Neural crest cell (in vitro differentiated cells): Measurements from ENCODE around the gene CTIF. TPM values are rescaled to one million over a fixed set of nuclear protein-coding genes. Genes with fewer than 3 reads are reported as not detected.
A peak's percentile ranks its signal among the peaks of the same experiment; 100 is the strongest.

ENCODE experiments used
- DNase-seq: peaks from one replicate; pipeline ENCODE4 v3.0.0; 2021; ENCODE audit warnings: low read depth, mixed read lengths, low spot score
- H3K27ac Mint-ChIP-seq: one replicate; pipeline ENCODE4 v1.8.0; 2021; ENCODE audit warnings: mild to moderate bottlenecking, mixed read lengths; ENCODE audit not compliant: unreplicated experiment
- H3K27me3 Mint-ChIP-seq: 2 replicates; pipeline ENCODE4 v1.8.0; 2021; ENCODE audit warnings: low read depth, mild to moderate bottlenecking, mixed read lengths
- H3K36me3 Mint-ChIP-seq: 2 replicates; pipeline ENCODE4 v1.8.0; 2021; ENCODE audit warnings: low read depth, mild to moderate bottlenecking, mixed read lengths
- H3K4me1 Mint-ChIP-seq: 2 replicates; pipeline ENCODE4 v1.8.0; 2021; ENCODE audit warnings: mixed read lengths
- H3K4me3 Mint-ChIP-seq: one replicate; pipeline ENCODE4 v1.8.0; 2021; ENCODE audit warnings: mild to moderate bottlenecking, mixed read lengths
- H3K9me3 Mint-ChIP-seq: 2 replicates; pipeline ENCODE4 v1.8.0; 2021; ENCODE audit warnings: mixed read lengths
- total RNA-seq: library from RNA; stranded (reverse); gene quantifications from 2 replicates; pipeline ENCODE4 v1.2.1, GENCODE V29; 2021
- TF ChIP-seq, protein P1 (sequence below): fragments of 200-600 bp; sonication (generic); conservative IDR thresholded peaks from 2 replicates; pipeline ENCODE4 v1.5.0; 2021; ENCODE audit warnings: antibody characterized with exemption, mild to moderate bottlenecking

The CTIF gene
- total RNA-seq, 1 donor from 2014 or later: 52.6 TPM

DNA sequence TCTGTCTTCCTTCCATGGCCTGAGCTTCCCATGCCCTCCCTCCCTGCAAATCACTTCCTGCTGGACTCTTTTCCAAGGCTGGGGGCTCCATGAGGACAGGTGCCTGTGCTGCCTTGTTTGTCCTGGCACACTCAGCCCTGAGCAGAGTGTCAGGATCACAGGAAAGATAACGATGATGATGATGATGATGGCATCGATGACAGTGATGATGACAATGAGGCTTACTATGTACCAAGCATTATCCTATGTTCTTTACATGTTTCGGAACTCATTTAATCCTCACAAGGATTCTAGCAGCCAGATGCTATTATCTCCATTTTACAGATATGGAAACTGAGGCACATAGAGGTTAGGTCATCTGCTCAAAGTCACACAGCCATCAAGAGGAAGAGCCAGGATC, 170.0 kb downstream of the CTIF start:
- no peaks in the 10 kb centered on the region for H3K27me3 Mint-ChIP-seq
- peaks cover 3% of the 10 kb centered on the region for H3K9me3 Mint-ChIP-seq
- no peak for DNase-seq
- H3K4me1 Mint-ChIP-seq: peaks cover 18% of the 10 kb centered on the region
- no peak overlapping the region for H3K4me3 Mint-ChIP-seq
- no peak overlapping the region for H3K27ac Mint-ChIP-seq
- no peaks in the 10 kb centered on the region for H3K36me3 Mint-ChIP-seq
- TF ChIP-seq, protein P1, sequence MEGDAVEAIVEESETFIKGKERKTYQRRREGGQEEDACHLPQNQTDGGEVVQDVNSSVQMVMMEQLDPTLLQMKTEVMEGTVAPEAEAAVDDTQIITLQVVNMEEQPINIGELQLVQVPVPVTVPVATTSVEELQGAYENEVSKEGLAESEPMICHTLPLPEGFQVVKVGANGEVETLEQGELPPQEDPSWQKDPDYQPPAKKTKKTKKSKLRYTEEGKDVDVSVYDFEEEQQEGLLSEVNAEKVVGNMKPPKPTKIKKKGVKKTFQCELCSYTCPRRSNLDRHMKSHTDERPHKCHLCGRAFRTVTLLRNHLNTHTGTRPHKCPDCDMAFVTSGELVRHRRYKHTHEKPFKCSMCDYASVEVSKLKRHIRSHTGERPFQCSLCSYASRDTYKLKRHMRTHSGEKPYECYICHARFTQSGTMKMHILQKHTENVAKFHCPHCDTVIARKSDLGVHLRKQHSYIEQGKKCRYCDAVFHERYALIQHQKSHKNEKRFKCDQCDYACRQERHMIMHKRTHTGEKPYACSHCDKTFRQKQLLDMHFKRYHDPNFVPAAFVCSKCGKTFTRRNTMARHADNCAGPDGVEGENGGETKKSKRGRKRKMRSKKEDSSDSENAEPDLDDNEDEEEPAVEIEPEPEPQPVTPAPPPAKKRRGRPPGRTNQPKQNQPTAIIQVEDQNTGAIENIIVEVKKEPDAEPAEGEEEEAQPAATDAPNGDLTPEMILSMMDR: no peak

DNA sequence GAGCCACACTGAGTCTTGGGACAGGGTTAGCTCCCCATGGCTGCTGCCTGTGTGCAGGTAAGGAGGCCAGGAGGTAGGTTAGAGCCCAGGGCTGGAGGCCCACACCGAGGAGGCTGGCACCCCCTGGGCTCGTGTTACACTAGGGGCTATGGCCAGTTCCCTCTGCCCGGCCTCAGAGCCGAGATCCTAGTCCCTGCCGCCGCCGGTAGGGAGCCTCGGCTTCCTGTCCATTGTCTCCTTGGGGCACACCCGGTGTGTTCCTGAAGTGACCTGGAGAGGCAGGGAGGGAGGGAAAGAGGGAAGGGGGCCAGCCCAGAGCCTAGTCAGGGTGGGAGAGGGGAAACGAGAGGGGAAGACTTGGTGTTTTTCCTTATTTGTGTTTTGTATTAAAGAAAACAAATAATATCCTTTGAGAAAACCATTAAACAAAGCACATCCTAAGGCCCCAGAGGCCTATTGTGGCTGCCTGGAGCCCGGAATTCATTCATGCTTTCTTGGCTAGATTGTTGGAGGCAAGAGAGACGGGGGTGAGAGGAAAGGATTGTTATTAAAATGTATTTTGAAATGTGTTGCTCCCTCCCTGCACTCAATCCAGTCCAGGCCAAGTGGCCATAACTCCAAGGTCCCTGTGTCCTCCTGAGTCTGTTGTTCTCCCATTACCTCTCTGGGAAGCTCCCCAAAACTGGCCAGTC, 170.7 kb downstream of the CTIF start:
- Mint-ChIP-seq H3K36me3 (no peaks in the 10 kb centered on the region), H3K4me1 (peaks cover 18% of the 10 kb centered on the region), H3K27me3 (no peaks in the 10 kb centered on the region), H3K9me3 (peaks cover 3% of the 10 kb centered on the region), H3K4me3 (no peak overlapping the region), H3K27ac (no peak overlapping the region)
- DNase-seq: no peak
- TF ChIP-seq, protein P1: no peak

DNA sequence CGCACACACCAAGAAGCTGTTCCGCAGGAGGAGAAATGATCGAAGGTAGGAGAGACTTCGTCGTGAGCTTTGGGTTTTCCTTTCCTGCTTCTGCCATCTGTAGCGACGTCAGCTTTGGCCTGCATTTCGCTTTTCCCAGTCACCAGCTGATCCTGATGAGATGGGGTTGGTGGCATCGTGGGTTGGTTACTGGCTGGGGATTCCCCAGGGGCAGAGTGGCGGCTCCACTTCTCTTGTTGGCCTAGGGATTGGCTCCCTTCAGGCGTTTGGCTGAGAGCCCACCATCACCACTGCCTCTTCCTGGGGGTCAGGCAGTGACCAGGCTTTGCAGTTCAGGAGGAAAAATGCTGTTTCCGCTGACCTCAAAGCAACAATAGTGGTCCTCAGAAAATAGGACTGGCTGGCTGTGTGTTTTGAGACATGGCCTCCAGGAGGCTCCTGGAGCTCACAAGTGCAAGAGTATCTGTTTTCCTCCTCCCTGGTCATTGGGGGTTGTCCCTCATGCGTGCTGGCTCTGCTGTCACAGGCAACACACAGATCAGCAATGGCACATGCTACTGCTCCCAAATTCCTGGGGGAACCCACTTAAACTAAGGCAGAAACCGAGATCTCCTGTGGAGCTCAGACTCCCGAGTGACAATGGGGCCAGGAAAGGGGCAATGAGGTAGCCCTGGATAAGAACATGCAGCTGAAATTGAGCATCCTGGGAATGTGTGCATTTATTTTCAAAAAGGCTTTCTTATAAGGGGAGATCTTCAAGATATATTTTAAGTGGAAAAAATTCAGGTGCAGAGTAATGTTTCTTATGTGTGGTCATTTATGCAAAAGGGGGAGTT, 173.0 kb downstream of the CTIF start:
- Mint-ChIP-seq H3K27ac (no peak overlapping the region), H3K4me3 (no peak overlapping the region)
- TF ChIP-seq, protein P1: peak; percentile 68

DNA sequence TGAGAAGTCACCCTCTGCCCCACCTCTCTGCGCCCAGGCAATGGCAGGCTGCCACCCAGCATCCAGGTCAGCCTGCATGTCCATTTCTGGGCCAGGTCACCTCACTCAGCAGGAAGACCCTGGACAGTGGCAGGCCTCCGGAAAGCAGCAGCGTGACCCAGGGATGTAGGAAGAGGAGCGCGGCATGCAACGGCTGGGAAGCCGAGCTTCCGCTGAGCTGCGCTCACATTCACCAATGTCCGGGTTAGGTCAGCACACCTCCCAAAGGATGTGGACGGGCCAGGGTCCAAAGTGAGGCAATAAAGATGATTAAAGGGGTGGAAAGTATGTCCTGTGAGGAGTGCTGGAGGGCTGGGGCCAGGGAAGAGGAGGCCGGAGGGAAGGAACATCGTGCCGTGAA, 174.5 kb downstream of the CTIF start:
- no peaks in the 10 kb centered on the region for H3K9me3 Mint-ChIP-seq
- H3K27me3 Mint-ChIP-seq: no peaks in the 10 kb centered on the region
- peaks cover 18% of the 10 kb centered on the region for H3K4me1 Mint-ChIP-seq
- H3K36me3 Mint-ChIP-seq: peaks cover 4% of the 10 kb centered on the region
- H3K27ac Mint-ChIP-seq: no peak overlapping the region
- no peak for DNase-seq
- no peak overlapping the region for H3K4me3 Mint-ChIP-seq
- TF ChIP-seq, protein P1: no peak

More for the DNA sequence above, 173.0 kb downstream of the CTIF start:
- no peak for DNase-seq
- H3K27me3 Mint-ChIP-seq: no peaks in the 10 kb centered on the region
- peaks cover 18% of the 10 kb centered on the region for H3K4me1 Mint-ChIP-seq
- peaks cover 3% of the 10 kb centered on the region for H3K9me3 Mint-ChIP-seq
- H3K36me3 Mint-ChIP-seq: no peaks in the 10 kb centered on the region

DNA sequence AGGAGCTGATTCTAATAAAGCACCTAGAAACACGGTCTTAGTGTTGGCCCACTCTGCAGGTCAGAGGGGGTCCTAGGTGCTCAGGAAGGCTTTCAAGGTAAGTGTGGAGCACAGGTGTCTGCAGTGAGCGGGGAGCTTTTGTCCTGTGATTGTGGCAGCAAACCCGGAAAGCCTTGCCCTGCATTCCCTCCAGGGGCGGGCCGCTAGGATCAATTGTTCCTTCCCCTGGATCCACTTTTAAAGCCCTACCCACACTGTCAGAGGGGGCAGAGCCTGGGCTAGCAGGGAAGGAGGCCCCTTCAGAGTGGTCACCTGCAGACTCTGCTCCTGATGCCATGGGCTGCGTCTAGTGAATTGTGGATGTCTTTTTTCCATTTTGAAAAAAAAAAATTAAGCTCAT, 176.0 kb downstream of the CTIF start:
- Mint-ChIP-seq H3K36me3 (peaks cover 11% of the 10 kb centered on the region), H3K27ac (no peak overlapping the region), H3K9me3 (no peaks in the 10 kb centered on the region), H3K4me1 (peaks cover 7% of the 10 kb centered on the region), H3K4me3 (no peak overlapping the region), H3K27me3 (no peaks in the 10 kb centered on the region)
- TF ChIP-seq, protein P1: no peak
- DNase-seq: no peak
